A549 (cell line): ENCODE data around the gene BCDIN3D. TPM values are rescaled to one million over a fixed set of nuclear protein-coding genes. Genes with fewer than 3 reads are reported as not detected.

Source experiments
- ATAC-seq, 2 experiments: fragments of 200-7000 bp in 1 of 2; fragments of >200 bp in 1 of 2; cut with Nextera tagmentation in 1 of 2; cut with Tn5 transposase in 1 of 2; 3 replicates each; pipeline versions ENCODE4 v1.8.0 to v1.9.1; 2018 to 2020; ENCODE audit warnings: mild to moderate bottlenecking in 1 of 2, moderate library complexity in 1 of 2
- CTCF ChIA-PET: fragments of 300-600 bp; sonication (Branson Sonifier 250); formaldehyde crosslinking; extraction: SDS; loops from one replicate; lab custom pipeline; 2021; ENCODE audit warnings: antibody characterized with exemption, inconsistent platforms; lab: Yijun Ruan, JAX
- POLR2A ChIA-PET: fragments of 350-600 bp; formaldehyde crosslinking; extraction: SDS; loops from one replicate; lab custom pipeline; 2021; ENCODE audit warnings: antibody characterized with exemption, inconsistent platforms; lab: Yijun Ruan, JAX
- DNase-seq, 2 experiments: peaks; one replicate each; pipeline versions ENCODE4 v3.0.0 to v3.0.0-alpha.2; 2011 to 2016; ENCODE audit warnings: low read depth in 1 of 2, low spot score in 1 of 2
- FAIRE-seq: peaks from 2 replicates; lab custom pipeline; 2011; peaks lifted over from hg19 to GRCh38; lab: Jason Lieb, UNC
- H3K27ac ChIP-seq, 2 experiments: fragments of >200 bp; sonication (Bioruptor Twin); formaldehyde crosslinking; 3 replicates each; pipeline ENCODE4 v1.5.1; 2016 to 2017
- H3K4me1 ChIP-seq: fragments of >200 bp; sonication (Bioruptor Twin); formaldehyde crosslinking; 3 replicates; pipeline ENCODE4 v1.6.1; 2016
- H3K4me2 ChIP-seq: fragments of >200 bp; sonication (Bioruptor Twin); formaldehyde crosslinking; 3 replicates; pipeline ENCODE4 v1.6.1; 2016
- H3K4me3 ChIP-seq: fragments of >200 bp; sonication (Bioruptor Twin); formaldehyde crosslinking; 3 replicates; pipeline ENCODE4 v1.5.1; 2016
- H3K9me3 ChIP-seq: fragments of >200 bp; sonication (Bioruptor Twin); formaldehyde crosslinking; 3 replicates; pipeline ENCODE4 v1.6.1; 2016
- ATOH8 ChIP-seq: fragments of 250-450 bp; sonication (Bioruptor Pico); IDR thresholded peaks from 2 replicates; pipeline ENCODE4 v1.5.0; 2020; ENCODE audit warnings: low read depth, mild to moderate bottlenecking, moderate library complexity
- BHLHE40 ChIP-seq: IDR thresholded peaks from 2 replicates; pipeline ENCODE4 v1.6.1; 2012; ENCODE audit warnings: low read depth, low read length, inconsistent platforms
- CBX8 ChIP-seq: fragments of 200-600 bp; sonication (generic); IDR thresholded peaks from 2 replicates; pipeline ENCODE4 v1.6.1; 2016
- EHMT2 ChIP-seq: fragments of 200-600 bp; sonication (generic); IDR thresholded peaks from 2 replicates; pipeline ENCODE4 v1.6.1; 2016; ENCODE audit warnings: antibody characterized with exemption, low read depth, mild to moderate bottlenecking, moderate library complexity
- ESRRA ChIP-seq: fragments of 150-350 bp; IDR thresholded peaks from 2 replicates; pipeline ENCODE4 v1.6.1; 2014; ENCODE audit warnings: mild to moderate bottlenecking, low read length, borderline replicate concordance
- FOSL2 ChIP-seq, 2 experiments: fragments of 450-650 bp in 1 of 2; fragments of >200 bp in 1 of 2; sonication (Bioruptor Twin) in 1 of 2; formaldehyde crosslinking; IDR thresholded peaks; 2 replicates each; pipeline versions ENCODE4 v1.5.0 to v1.6.1; 2016 to 2020; ENCODE audit warnings: mild to moderate bottlenecking in 1 of 2, moderate library complexity in 1 of 2
- FOXS1 ChIP-seq: fragments of 250-450 bp; sonication (Bioruptor Pico); IDR thresholded peaks from 2 replicates; pipeline ENCODE4 v1.5.0; 2020; ENCODE audit warnings: mild to moderate bottlenecking, moderate library complexity
- HES2 ChIP-seq: fragments of >200 bp; sonication (Bioruptor Twin); formaldehyde crosslinking; IDR thresholded peaks from 2 replicates; pipeline ENCODE4 v1.6.1; 2016
- HOXB13 ChIP-seq: fragments of 250-450 bp; sonication (Bioruptor Pico); IDR thresholded peaks from 2 replicates; pipeline ENCODE4 v1.5.0; 2020; ENCODE audit warnings: low read depth, mild to moderate bottlenecking, moderate library complexity
- HOXB5 ChIP-seq: fragments of 250-450 bp; sonication (Bioruptor Pico); IDR thresholded peaks from 2 replicates; pipeline ENCODE4 v1.5.0; 2020; ENCODE audit warnings: mild to moderate bottlenecking, moderate library complexity
- JUNB ChIP-seq: fragments of >200 bp; sonication (Bioruptor Twin); formaldehyde crosslinking; IDR thresholded peaks from 2 replicates; pipeline ENCODE4 v1.6.1; 2016
- KDM5A ChIP-seq: fragments of 200-600 bp; sonication (generic); IDR thresholded peaks from 2 replicates; pipeline ENCODE4 v1.6.1; 2016; ENCODE audit warnings: antibody characterized with exemption, mild to moderate bottlenecking
- MAX ChIP-seq: IDR thresholded peaks from 2 replicates; pipeline ENCODE4 v1.6.1; 2012
- MYC ChIP-seq: IDR thresholded peaks from 2 replicates; pipeline ENCODE4 v1.6.1; 2012; ENCODE audit warnings: mild to moderate bottlenecking, inconsistent platforms, low read length, improper control_type of control experiment, borderline replicate concordance
- NR3C1 ChIP-seq: fragments of >200 bp; sonication (Bioruptor Twin); formaldehyde crosslinking; IDR thresholded peaks from 3 replicates; pipeline ENCODE4 v1.6.1; 2017
- POLR2A ChIP-seq: IDR thresholded peaks from 2 replicates; pipeline ENCODE4 v1.6.1; 2012; ENCODE audit warnings: mild to moderate bottlenecking, low read length
- RAD21 ChIP-seq, 2 experiments: fragments of >200 bp in 1 of 2; sonication (Bioruptor Twin) in 1 of 2; formaldehyde crosslinking in 1 of 2; IDR thresholded peaks in 1 of 2; conservative IDR thresholded peaks in 1 of 2; 2 replicates in 1 of 2; 3 replicates in 1 of 2; pipeline ENCODE4 v1.6.1; 2012 to 2018; ENCODE audit warnings: inconsistent platforms in 1 of 2
- RCOR1 ChIP-seq: fragments of 150-350 bp; IDR thresholded peaks from 2 replicates; pipeline ENCODE4 v1.6.1; 2014; ENCODE audit warnings: antibody characterized with exemption, low read length, low read depth
- RNF2 ChIP-seq: fragments of 200-600 bp; sonication (generic); IDR thresholded peaks from 2 replicates; pipeline ENCODE4 v1.6.1; 2016; ENCODE audit warnings: low read depth, mild to moderate bottlenecking, antibody characterized with exemption, moderate library complexity, borderline replicate concordance
- TFCP2L1 ChIP-seq: fragments of 250-450 bp; sonication (Bioruptor Pico); IDR thresholded peaks from 2 replicates; pipeline ENCODE4 v1.5.0; 2021; ENCODE audit warnings: mild to moderate bottlenecking
- USF2 ChIP-seq: fragments of 450-650 bp; IDR thresholded peaks from 2 replicates; pipeline ENCODE4 v1.6.1; 2014; ENCODE audit warnings: antibody characterized with exemption
- ZC3H11A ChIP-seq: fragments of 450-650 bp; IDR thresholded peaks from 2 replicates; pipeline ENCODE4 v1.6.1; 2014; ENCODE audit warnings: antibody characterized with exemption, mild to moderate bottlenecking
- ZFP36 ChIP-seq: fragments of 450-650 bp; IDR thresholded peaks from 2 replicates; pipeline ENCODE4 v1.6.1; 2014; ENCODE audit warnings: borderline replicate concordance; ENCODE audit not compliant: partially characterized antibody
- ZNF302 ChIP-seq: fragments of 250-450 bp; sonication (Bioruptor Pico); IDR thresholded peaks from 2 replicates; pipeline ENCODE4 v1.9.0; 2021; ENCODE audit warnings: inconsistent platforms, mild to moderate bottlenecking, moderate library complexity
- WGBS: methylation state at CpG from one replicate; pipeline ENCODE4 v1.1.6; 2017; ENCODE audit errors: missing lambda C conversion rate; 5-methylcytosine and 5-hydroxymethylcytosine counted together
- polyA plus RNA-seq, 4 experiments: library from polyadenylated mRNA; depleted of rRNA in 3 of 4; stranded (reverse); fragments of >200 nt; fragmentation: RNase III in 1 of 4; extraction: RNeasy Plus Mini Kit Qiagen cat#74134 plus additional on column Dnase treatment in 1 of 4; gene quantifications; 2 replicates in 3 of 4; 3 replicates in 1 of 4; pipeline ENCODE4 v1.2.3, GENCODE V29; 2011 to 2017

Gene BCDIN3D
- polyA plus RNA-seq, 2 of the 4 experiments (the other 2 are of a cell fraction): 4.2 to 5.8 TPM

GRCh38 chr12:49868952-49869815, 26.3 kb upstream of the BCDIN3D start:
- H3K4me2 ChIP-seq: no peak overlapping the region
- 60% methylated on average over 12 of the region's 16 CpGs for WGBS
- FAIRE-seq: no peak
- POLR2A ChIA-PET: no interaction called here
- ATAC-seq: 0 out of 6 replicates have a peak, but pooled peaks have one; percentile 3 to 4
- no peaks in the 10 kb centered on the region; the same call in 2 of the 3 replicates for H3K4me1 ChIP-seq
- DNase-seq: peak in 1 of 2 experiments; percentile 22
- no peak for TF ChIP-seq MAX
- no peak for TF ChIP-seq ZFP36
- TF ChIP-seq CBX8: no peak
- no peak for TF ChIP-seq BHLHE40
- TF ChIP-seq ESRRA: no peak
- TF ChIP-seq HES2: no peak
- TF ChIP-seq KDM5A: no peak
- TF ChIP-seq RAD21 (conservative IDR thresholded peaks at IDR 0.05 in 1 of 2, IDR thresholded peaks at IDR 0.05 in 1 of 2): no peak
- no peak for TF ChIP-seq NR3C1
- TF ChIP-seq USF2: no peak
- TF ChIP-seq FOXS1 (CRISPR knock-in tag): no peak
- no peak for TF ChIP-seq TFCP2L1 (CRISPR knock-in tag)
- no peak for TF ChIP-seq ZNF302
- TF ChIP-seq JUNB: no peak
- TF ChIP-seq MYC: no peak
- H3K27ac ChIP-seq: no peak overlapping the region
- CTCF ChIA-PET: interaction anchor here (0.5 to 11.5 kb wide), 19 partner anchors 13 to 205 kb away, joined by 3 to 104 read pairs (median 13); no protein-coding TSS in a partner anchor
- no peaks in the 10 kb centered on the region for H3K9me3 ChIP-seq
- no peak overlapping the region for H3K4me3 ChIP-seq

- FAIRE-seq (no peak), ATAC-seq (no peak), DNase-seq (no peak)
- Histone ChIP-seq H3K4me1 (no peaks in the 10 kb centered on the region; the same call in 2 of the 3 replicates), H3K27ac (no peak overlapping the region), H3K4me3 (no peak overlapping the region), H3K9me3 (no peaks in the 10 kb centered on the region), H3K4me2 (no peak overlapping the region)
- TF ChIP-seq RNF2 (no peak), ZC3H11A (no peak), ATOH8 (CRISPR knock-in tag) (no peak), BHLHE40 (no peak), MYC (no peak), RCOR1 (no peak), FOSL2 (IDR thresholded peaks at IDR 0.05) (no peak), FOSL2 (CRISPR knock-in tag; IDR thresholded peaks at IDR 0.05) (no peak), HOXB5 (CRISPR knock-in tag) (no peak), POLR2A (no peak), ESRRA (no peak), HOXB13 (CRISPR knock-in tag) (no peak), EHMT2 (no peak)
- ChIA-PET CTCF (interaction anchor here (0.6 to 11.5 kb wide), 31 partner anchors 11 to 880 kb away, joined by 3 to 104 read pairs (median 9); partner anchors contain the start of genes AQP5 and BCDIN3D), POLR2A (no interaction called here)
- WGBS: 89% methylated on average over 16 of the region's 16 CpGs
These were observed 25.5 kb upstream of the BCDIN3D start for GRCh38 chr12:49868449-49868848.
